T-helper 22 cell (primary cell): ENCODE results near the gene NF2.

Source experiments
- DNase-seq: peaks from one replicate; pipeline ENCODE4 v3.0.0-alpha.2; 2020; ENCODE audit warnings: low read depth

The NF2 gene

DNA sequence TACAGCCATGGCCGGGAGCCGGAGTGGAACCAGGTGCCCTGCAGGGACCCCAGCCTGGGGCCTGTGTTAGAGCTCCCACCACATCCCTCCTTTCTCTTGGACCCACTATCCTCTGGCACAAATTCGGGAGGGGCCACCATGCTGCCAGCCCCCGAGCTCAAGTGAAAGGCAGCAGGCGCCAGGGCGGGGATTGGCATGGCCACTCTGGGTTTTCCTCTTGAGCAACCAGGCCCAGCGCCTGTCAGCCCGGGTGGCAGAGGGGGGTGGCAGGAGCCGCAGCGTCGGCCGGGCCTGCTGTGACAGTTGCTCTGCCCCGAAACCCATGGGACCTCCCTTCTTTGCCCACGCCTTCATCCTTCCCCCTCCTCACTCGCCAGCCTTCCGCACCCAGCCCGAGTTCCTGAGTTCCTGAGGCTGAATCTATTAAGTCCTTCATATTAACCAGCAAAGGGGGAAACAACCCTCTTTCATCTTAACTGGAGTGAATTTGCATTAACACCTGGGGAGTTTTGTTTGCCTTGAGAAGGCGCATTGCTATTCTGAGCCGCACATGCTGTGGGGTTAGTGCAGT is 99.6 kb downstream of the NF2 start:
- DNase-seq, result no peak

GRCh38 chr22:29703569-29704195 is 100.2 kb downstream of the NF2 start:
- no peak for DNase-seq

GRCh38 chr22:29704528-29705285 is 101.3 kb downstream of the NF2 start:
- no peak for DNase-seq

- no peak for DNase-seq
These were observed 102.2 kb downstream of the NF2 start for GRCh38 chr22:29705651-29706050.

- DNase-seq, result no peak
These were observed 103.1 kb downstream of the NF2 start for GRCh38 chr22:29706486-29706885.

- DNase-seq, result no peak
These were observed 103.6 kb downstream of the NF2 start for GRCh38 chr22:29707010-29707409.

DNA sequence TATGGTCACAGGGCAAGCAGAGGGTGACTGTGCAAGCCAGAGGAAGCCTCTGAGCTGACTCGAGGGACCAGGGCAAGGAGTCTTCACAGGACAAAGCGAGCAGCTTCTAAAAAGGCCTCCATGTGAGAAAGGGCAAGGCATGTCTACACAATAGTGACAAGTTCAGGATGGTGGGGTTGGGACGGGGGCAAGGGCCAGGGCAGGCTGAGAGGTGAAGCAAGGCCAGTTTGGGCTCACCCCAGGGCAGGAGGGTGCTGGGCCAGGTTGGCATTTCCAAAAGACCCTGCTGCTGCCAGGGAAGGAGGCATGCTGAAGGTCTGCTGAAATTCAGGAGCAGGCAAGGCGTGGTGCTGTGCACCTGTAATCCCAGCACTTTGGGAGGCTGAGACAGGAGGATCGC is 104.0 kb downstream of the NF2 start:
- no peak for DNase-seq

DNA sequence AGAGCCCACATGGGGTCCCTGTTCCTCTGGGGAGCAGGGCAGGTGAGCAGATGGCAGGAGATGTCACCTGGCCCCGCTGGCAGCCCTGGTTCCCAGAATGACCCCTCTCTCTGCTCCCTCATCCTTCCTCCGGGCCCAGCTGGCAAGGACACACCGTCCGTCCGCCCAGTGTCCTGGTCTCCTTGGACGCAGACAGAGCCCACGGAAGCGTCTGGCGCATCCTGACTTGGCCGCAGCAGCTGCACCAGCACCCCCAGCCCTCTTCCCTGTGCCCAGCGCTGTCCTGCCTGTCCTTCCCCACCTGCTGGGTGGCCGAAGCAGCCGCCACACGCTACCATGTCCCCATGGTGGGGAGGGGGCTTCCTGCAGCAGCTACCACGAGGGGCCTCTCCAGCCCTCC is 106.8 kb downstream of the NF2 start:
- DNase-seq, result no peak

GRCh38 chr22:29710922-29711593 is 107.6 kb downstream of the NF2 start:
- DNase-seq, result no peak

GRCh38 chr22:29712119-29712518 is 108.7 kb downstream of the NF2 start:
- DNase-seq, result no peak

GRCh38 chr22:29713156-29713727 is 109.8 kb downstream of the NF2 start:
- DNase-seq, result no peak

DNA sequence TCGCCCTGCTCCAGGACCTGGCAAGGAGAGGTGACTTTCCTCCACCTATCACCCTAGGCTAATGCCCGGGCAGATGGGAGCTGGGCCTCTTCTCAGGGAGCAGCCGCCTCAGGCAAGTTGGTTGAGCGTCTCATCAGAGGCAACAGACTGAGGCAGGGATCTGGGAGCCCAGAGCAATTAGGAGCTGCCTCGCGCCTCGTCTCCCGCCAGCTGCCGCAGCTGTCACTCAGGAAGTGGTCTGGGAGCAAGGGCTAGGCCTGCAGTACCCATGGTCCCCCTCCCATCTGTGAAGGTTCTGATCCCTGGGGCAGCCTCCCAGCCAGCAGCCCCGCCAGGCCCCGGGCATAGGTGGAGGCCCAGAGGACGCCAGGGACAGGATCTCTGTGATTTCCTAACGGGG is 111.8 kb downstream of the NF2 start:
- DNase-seq, result no peak

DNA sequence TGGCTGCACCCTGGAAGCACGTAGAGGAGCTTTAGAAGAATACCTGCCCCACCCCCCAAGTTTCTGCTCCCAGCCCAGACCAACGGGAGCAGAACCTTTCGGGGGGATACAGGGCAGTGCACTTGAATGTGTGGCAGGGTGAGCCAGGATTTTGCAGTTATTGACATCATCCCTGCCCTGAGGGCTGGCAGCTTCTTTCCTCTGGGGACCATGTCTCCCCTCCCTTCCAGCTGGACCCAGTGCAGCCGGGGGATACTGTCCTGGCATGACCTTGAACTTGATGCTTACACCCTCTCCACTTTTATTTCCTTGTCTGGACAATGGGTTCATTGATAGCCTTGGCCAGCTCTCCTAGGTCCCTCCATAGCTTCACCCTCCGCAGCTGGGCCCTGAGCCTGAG is 112.3 kb downstream of the NF2 start:
- no peak for DNase-seq

- no peak for DNase-seq
These were observed 113.5 kb downstream of the NF2 start for GRCh38 chr22:29716814-29717545.

DNA sequence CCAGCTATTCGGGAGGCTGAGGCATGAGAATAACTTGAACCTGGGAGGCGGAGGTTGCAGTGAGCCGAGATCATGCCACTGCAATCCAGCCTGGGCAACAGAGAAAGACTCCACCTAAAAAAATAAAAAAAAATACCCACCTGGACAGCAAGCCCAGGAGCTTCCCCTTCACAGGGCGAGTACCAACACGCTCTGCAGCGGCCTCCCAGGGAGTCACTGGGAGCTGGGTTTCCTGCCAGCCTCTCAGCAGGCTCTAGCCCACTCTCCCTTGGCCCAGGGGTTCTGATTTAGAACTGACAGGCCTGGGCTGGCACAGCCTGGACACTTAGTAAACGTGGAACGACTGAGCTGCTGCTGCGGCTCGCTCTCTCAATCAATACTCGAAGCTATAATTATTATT is 114.4 kb downstream of the NF2 start:
- no peak for DNase-seq

GRCh38 chr22:29718949-29719898 is 115.8 kb downstream of the NF2 start:
- no peak for DNase-seq

GRCh38 chr22:29719899-29720645 is 116.6 kb downstream of the NF2 start, which contains the start of gene CABP7:
Gene CABP7, plus strand, starts transcription at chr22:29720003. Its CDS starts 422 bp downstream, at chr22:29720425.
- DNase-seq, result no peak

- no peak for DNase-seq
These were observed 117.4 kb downstream of the NF2 start for GRCh38 chr22:29720811-29721323.

DNA sequence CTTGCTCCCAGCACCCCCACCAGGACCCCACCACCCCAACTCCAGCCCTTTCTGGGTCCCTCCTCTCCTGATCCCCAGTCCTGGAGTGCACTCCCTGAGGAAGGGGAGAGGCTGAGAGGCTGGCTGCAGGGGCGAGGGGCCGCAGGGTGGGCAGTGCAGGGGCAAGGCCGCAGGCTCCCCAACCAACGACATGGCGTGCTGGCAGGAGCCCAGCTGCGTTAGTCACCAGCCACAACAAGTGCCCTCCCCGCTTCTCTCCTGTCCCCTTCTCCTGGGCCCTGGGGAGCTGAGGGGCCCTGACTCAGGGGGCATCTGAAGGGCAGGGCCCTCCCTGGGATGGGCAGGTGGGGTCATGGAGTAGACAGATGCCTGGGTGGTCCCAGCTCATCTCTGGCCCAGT is 118.7 kb downstream of the NF2 start:
- no peak for DNase-seq

DNA sequence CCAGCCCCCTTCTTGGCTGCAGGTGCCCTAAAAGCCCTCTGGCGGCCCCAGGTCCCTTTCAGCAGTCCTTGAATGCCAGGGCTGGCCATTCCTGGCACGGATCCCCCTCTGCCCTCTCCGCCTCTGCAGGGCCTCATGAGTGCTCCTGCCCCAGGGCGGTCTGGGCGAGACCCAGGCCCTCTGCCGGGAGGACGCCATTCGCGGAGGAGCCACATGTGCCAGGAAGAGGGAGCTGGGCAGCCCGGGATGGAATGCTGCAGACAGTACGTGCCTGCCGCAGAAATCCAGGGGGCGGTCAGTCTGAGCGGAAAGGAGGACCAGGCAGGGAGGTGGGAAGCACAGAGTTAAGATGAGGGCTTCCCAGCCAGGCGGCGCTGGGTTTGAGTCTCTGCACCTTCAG is 119.2 kb downstream of the NF2 start:
- DNase-seq, result no peak
